GM19463 (cell line): Measurements from ENCODE around the gene HDAC5.
"Not testable (repeated sequence)": the region's sequence is repeated elsewhere in the genome, so short reads cannot be mapped to it uniquely, and the experiment has no call there.

ENCODE experiments used
- ATAC-seq: cut with Tn5 transposase; IDR thresholded peaks from one replicate; pipeline ENCODE4 v1.9.1; 2021; ENCODE audit warnings: mild to moderate bottlenecking, moderate library complexity; ENCODE audit not compliant: unreplicated experiment

Gene HDAC5

DNA sequence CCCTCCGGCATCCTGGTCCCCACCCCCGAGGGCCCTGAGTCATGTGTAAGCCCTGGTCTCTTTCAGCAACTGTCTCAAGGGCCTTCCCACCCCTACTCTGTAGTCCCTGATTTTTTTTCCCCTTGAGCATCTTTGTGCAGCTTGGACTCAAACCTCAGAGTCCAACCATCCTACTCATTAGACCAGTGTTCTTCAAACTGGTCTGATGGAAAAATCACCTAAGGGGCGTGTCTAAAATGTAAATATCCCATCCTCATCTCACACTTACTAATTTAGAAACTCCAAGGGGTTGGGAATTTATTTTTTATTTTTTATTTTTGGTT, 52.3 kb downstream of the HDAC5 start:
- ATAC-seq, result no peak

DNA sequence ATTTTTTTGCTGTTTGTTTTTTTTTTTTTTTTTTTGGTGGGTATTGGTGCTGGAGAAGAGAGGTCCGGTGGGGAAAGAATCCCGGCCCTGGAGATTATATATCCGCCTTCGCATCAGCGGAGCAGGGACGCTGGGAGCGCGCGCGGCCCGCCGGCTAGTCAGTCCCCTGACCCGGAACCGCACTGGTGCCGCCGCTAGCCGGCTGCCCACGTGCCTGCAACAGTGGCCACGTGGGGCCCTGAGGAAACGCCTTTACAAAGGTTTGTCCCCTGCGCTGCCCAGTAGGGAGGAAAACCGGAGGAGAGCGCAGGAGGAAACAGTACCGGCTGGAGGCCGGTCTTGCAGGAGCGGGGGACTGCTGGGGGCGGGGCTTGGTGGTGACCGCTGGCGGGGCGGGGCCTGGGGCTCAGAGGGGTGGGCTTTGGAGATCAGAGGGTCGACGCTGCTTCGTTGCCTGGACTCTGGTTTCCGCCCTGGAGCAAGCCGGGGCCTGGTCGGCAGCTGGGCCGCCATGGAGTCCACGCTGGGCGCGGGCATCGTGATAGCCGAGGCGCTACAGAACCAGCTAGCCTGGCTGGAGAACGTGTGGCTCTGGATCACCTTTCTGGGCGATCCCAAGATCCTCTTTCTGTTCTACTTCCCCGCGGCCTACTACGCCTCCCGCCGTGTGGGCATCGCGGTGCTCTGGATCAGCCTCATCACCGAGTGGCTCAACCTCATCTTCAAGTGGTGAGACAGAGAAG, 52.8 kb downstream of the HDAC5 start, which contains the start of gene G6PC3:
Gene G6PC3 (plus strand): TSS at position 281 of the 743 bp plus-strand sequence. CDS start 231 bp downstream, at position 512.
- peak; percentile 71 for ATAC-seq

- no peak for ATAC-seq
Observed at GRCh38 chr17:44069974-44070454, 53.4 kb downstream of the HDAC5 start.

GRCh38 chr17:44067545-44067940, 55.9 kb downstream of the HDAC5 start:
- no peak for ATAC-seq

GRCh38 chr17:44066204-44066930, 57.1 kb downstream of the HDAC5 start, which contains the start of gene LSM12:
TSS of gene LSM12 (minus strand) at chr17:44066671. CDS start at chr17:44066587, 84 bp downstream.
- peak; percentile 62 for ATAC-seq

GRCh38 chr17:44065668-44066203, 57.7 kb downstream of the HDAC5 start:
- no peak for ATAC-seq

- no peak for ATAC-seq
Observed at GRCh38 chr17:44063704-44064639, 59.5 kb downstream of the HDAC5 start.

- ATAC-seq, result no peak
Observed at GRCh38 chr17:44062871-44063270, 60.6 kb downstream of the HDAC5 start.

- no peak for ATAC-seq
Observed at GRCh38 chr17:44061446-44061845, 62.0 kb downstream of the HDAC5 start.

DNA sequence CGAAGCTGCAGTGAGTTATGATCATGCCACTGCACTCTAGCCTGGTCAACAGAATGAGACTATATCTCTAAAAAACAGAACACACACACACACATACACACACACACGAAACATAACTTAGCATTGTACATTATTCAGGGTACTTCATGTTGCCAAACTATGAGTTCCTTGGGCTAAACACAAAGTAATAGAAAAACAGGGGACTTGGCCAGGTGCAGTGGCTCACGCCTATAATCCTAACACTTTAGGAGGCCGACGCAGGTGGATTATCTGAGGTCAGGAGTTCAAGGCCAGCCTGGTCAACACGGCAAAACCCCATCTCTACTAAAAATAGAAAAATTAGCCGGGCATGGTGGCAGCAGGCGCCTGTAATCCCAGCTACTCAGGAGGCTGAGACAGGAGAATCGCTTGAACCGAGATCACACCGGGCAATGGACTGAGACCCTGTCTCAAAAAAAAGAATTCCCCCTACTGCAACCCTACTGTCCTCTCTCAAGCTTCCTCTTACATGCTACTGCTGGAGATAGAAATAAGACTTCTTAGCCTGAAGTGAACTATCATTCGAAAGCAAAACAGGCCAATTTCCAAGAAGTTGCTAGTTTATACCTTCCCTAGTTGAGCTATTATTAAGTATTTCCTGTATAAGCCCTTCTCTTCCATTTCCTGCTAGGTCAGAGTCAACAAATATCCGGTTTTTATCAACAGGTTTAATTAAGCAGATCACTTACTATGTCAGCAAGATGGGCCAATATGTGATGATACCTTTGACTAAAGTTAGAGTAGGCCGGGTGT, 64.1 kb downstream of the HDAC5 start:
- ATAC-seq, result no peak

GRCh38 chr17:44053125-44053872, 70.1 kb downstream of the HDAC5 start:
- ATAC-seq, result no peak

DNA sequence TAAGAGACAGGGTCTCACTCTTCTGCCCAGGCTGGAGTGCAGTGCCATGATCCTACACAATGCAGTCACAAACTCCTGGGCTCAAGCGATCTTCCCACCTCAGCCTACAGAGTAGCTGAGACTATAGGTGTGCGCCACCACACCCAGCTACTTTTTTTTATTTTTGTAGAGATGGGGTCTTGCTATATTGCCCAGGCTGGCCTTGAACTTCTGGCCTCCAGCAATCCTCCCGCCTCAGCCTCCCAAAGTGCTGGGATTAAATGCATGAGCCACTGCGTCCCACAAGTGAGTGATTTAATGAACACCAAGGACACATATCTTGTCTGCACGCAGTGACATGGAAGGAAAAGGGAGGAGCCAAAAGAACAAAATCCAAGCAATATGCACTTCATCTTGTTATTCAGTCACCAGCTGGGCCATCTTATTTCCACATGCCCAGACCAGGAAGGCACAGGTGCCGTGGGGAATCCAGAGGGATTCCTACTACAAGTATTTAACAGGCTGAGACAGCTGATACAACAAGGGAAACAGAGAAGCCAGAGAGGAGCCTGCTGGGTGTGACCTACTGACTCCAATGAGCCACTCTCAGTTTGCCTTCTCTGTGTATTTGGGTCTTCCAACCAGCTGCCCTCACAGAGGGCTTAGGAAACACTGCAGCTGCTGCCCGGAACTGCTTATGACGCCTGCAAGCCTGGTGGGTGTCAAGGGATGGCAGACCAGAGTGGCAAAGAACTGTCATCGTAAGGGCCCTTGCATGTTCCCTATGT, 74.0 kb downstream of the HDAC5 start:
- ATAC-seq, result no peak

DNA sequence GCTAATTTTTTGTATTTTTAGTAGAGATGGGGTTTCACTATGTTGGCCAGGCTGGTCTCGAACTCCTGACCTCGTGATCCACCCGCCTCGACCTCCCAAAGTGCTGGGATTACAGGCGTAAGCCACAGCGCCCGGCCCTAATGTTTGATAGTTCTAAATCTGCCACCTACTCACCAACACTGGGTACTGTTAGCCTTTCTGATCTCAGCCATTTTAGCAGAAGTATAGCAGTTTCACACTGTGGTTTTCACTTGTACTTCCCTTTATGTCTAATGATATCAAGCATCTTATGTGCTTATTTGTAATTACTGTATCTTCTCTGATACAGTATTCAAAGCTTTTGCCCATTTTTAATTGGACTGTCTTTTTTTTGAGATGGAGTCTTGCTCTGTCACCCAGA, 76.5 kb downstream of the HDAC5 start:
- ATAC-seq, result not testable (repeated sequence)

- ATAC-seq, result no peak
Observed at GRCh38 chr17:44045486-44045885, 78.0 kb downstream of the HDAC5 start.

GRCh38 chr17:44044071-44044470, 79.4 kb downstream of the HDAC5 start:
- ATAC-seq, result no peak

DNA sequence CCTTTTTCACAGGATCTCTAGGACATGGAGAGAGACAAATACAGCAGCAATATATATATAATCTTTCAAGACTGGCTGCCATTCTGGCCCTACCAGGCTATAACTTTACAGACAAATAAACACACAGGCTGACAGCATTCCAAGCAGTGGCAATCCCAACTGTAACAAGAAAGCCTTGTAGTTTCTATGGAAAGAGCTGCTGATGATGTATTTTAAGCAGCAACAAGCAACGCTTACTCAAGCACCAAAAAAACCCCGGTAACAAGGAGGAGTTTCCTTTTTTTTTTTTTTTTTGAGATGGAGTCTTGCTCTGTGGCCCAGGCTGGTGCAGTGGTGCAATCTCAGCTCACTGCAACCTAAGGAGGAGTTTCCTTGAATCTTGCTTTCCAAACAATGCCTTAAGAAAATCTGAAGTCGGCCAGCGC, 80.2 kb downstream of the HDAC5 start:
- ATAC-seq, result no peak

DNA sequence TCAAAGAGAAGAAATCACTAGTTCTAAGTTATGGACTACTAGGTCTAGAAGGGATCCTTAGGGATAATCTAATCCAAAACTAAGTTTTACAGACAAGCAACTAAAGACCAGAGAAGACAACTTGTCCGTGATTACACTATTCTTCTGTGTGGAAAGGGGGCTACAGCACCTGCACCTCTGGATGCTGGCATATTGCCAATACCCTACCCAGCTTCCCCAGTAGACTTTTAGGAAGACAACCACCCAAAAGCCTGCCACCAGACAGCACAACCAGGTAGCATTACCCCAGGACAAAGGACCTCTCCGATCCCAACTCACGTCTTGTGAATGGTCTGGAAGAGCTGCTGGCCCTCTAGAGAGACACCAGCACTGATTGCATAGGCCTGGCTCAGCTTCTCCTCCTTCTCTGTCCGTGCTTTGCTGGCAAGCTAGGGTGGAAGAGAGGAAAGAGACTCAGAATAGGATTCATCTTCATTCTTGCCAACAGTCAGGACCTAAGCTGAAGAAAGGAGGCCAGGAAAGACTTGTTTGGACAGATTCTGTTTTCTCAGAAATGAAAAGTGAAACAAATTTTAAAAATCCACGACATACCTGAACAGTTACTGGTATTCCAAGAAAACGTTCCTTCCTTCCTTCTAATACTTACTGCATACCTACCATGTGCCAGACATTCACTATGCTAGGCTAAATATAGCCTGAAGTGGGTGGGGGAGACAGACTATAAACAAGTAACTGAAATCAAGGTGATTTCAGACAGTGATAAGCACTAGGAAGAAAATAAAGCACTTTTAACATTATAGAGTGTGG, 83.4 kb downstream of the HDAC5 start:
- ATAC-seq, result no peak

GRCh38 chr17:44038604-44039011, 84.8 kb downstream of the HDAC5 start:
- no peak for ATAC-seq
